ENCODE results near the gene MRPS9. TPM values are rescaled to one million over a fixed set of nuclear protein-coding genes. Genes with fewer than 3 reads are reported as not detected.

The MRPS9 gene
- total and polyA plus RNA-seq, 2 donors = 31.6 to 40.6 TPM

DNA sequence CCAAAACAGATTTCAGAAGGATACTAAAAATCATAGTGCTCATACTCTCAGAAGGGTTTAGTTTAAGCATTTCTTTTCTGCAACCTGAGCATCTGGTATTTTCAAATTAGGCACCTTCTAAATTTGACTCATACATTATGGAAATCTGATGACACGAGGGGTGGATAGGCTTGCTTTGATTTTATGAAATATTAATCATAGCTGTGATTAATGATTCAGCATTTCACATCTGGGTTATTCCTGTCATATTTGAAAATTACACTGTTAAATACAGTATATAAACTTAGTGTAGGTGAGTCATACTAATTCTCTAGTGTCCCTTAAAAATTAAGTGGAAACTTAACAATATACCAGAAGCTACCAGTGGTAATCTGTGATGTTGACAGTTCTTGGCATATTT lies 47.7 kb downstream of the MRPS9 start:
- Histone ChIP-seq H3K9me3 (ENCODE audit: control insufficient read depth in 2 of 2, insufficient read depth in 1 of 2, low read length in 1 of 2) (no peaks in the 10 kb centered on the region), H3K4me1 (ENCODE audit: control insufficient read depth in 2 of 2, insufficient read depth in 2 of 2, low read length in 2 of 2) (no peaks in the 10 kb centered on the region), H3K27me3 (ENCODE audit: control insufficient read depth in 2 of 2, insufficient read depth in 1 of 2, low read length in 1 of 2) (no peaks in the 10 kb centered on the region), H3K4me3 (ENCODE audit: low read length in 2 of 2) (no peak overlapping the region), H3K36me3 (ENCODE audit: control insufficient read depth in 2 of 2, insufficient read depth in 2 of 2, low read length in 1 of 2) (peaks cover 0 to 3% of the 10 kb centered on the region in 2 donors), H3K27ac (ENCODE audit: low read depth in 1 of 2, low read length in 1 of 2) (no peak overlapping the region)
- 91% methylated on average over 1 of the region's 1 CpG for WGBS
- DNase-seq (ENCODE audit: low read depth in 6 of 9, low spot score in 9 of 9) = no peak

DNA sequence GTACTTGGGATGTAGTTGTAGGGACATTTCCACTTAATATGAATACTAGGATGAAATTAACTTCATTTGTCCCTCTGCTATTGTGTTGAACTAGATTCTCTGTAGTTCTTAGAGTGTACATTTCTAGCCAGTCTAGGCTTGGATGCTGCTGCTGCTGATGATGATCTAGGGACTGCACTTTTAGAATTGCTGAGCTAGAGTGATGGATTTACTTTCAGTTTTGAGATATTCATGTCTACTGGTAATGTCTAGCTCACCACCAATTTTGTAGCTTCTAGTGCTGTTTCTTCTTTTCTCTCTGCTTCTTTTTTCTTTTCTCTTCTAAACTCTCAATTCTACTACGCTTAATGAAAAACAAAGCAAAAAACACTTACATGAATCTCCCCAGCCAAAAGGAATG lies 49.4 kb downstream of the MRPS9 start:
- no peaks in the 10 kb centered on the region for H3K9me3 ChIP-seq (ENCODE audit: control insufficient read depth in 2 of 2, insufficient read depth in 1 of 2, low read length in 1 of 2)
- no peak overlapping the region for H3K27ac ChIP-seq (ENCODE audit: low read depth in 1 of 2, low read length in 1 of 2)

DNA sequence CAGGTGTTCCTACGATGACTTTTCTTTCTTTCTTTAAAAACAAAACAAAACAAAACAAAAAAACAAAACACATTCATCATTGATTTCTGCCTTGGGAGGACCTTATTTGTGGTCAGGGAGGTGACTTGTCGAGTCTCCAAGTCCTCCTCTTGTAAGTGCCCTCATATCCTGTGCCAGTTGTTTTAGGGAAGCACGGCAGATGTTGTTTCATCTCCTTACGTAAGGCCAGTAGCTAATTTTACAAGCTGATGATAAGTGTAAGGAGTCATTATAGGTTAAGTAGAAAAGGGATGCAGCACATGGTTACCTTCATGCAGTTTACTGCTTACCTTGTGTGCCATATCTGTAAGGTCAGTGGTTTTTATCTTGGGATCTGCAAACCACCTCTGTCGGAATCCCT lies 52.2 kb downstream of the MRPS9 start:
- WGBS = 99% methylated on average over 5 of the region's 5 CpGs
- no peak overlapping the region for H3K27ac ChIP-seq (ENCODE audit: low read depth in 1 of 2, low read length in 1 of 2)
- H3K9me3 ChIP-seq (ENCODE audit: control insufficient read depth in 2 of 2, insufficient read depth in 1 of 2, low read length in 1 of 2) = no peaks in the 10 kb centered on the region
- DNase-seq (ENCODE audit: low read depth in 6 of 9, low spot score in 9 of 9) = no peak
- no peak overlapping the region for H3K4me3 ChIP-seq (ENCODE audit: low read length in 2 of 2)
- no peaks in the 10 kb centered on the region for H3K27me3 ChIP-seq (ENCODE audit: control insufficient read depth in 2 of 2, insufficient read depth in 1 of 2, low read length in 1 of 2)
- no peaks in the 10 kb centered on the region for H3K4me1 ChIP-seq (ENCODE audit: control insufficient read depth in 2 of 2, insufficient read depth in 2 of 2, low read length in 2 of 2)
- peaks cover 0 to 3% of the 10 kb centered on the region in 2 donors for H3K36me3 ChIP-seq (ENCODE audit: control insufficient read depth in 2 of 2, insufficient read depth in 2 of 2, low read length in 1 of 2)

More for the DNA sequence above, 49.4 kb downstream of the MRPS9 start:
- no peak overlapping the region for H3K4me3 ChIP-seq (ENCODE audit: low read length in 2 of 2)
- H3K36me3 ChIP-seq (ENCODE audit: control insufficient read depth in 2 of 2, insufficient read depth in 2 of 2, low read length in 1 of 2) = no peaks in the 10 kb centered on the region
- 96% methylated on average over 1 of the region's 1 CpG for WGBS
- H3K27me3 ChIP-seq (ENCODE audit: control insufficient read depth in 2 of 2, insufficient read depth in 1 of 2, low read length in 1 of 2) = no peaks in the 10 kb centered on the region
- DNase-seq (ENCODE audit: low read depth in 6 of 9, low spot score in 9 of 9) = no peak
- H3K4me1 ChIP-seq (ENCODE audit: control insufficient read depth in 2 of 2, insufficient read depth in 2 of 2, low read length in 2 of 2) = no peaks in the 10 kb centered on the region

DNA sequence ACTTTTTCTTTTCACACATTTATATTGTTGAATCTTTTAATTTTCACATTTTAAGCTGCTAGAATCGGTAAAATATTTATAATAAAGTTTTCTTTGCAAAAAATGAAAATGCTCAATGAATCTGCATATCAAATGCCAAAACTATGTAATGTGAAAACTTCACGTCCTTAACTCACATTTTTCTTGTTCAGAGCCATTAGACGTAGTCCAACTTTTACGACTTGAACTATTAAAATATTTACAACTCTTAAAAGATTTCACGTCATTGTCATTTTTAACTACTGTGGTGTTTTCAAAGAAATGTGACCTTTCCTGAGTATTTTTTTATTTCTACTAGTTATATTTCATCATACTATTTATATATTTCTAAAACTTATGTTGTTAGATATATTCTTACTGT lies 54.9 kb downstream of the MRPS9 start:
- H3K36me3 ChIP-seq (ENCODE audit: control insufficient read depth in 2 of 2, insufficient read depth in 2 of 2, low read length in 1 of 2) = peaks cover 4 to 10% of the 10 kb centered on the region in 2 donors
- H3K4me3 ChIP-seq (ENCODE audit: low read length in 2 of 2) = no peak overlapping the region
- no peak overlapping the region for H3K27ac ChIP-seq (ENCODE audit: low read depth in 1 of 2, low read length in 1 of 2)
- no peaks in the 10 kb centered on the region for H3K9me3 ChIP-seq (ENCODE audit: control insufficient read depth in 2 of 2, insufficient read depth in 1 of 2, low read length in 1 of 2)
- no peaks in the 10 kb centered on the region for H3K27me3 ChIP-seq (ENCODE audit: control insufficient read depth in 2 of 2, insufficient read depth in 1 of 2, low read length in 1 of 2)
- DNase-seq (ENCODE audit: low read depth in 6 of 9, low spot score in 9 of 9) = no peak
- H3K4me1 ChIP-seq (ENCODE audit: control insufficient read depth in 2 of 2, insufficient read depth in 2 of 2, low read length in 2 of 2) = no peaks in the 10 kb centered on the region
- 98% methylated on average over 5 of the region's 5 CpGs for WGBS

DNA sequence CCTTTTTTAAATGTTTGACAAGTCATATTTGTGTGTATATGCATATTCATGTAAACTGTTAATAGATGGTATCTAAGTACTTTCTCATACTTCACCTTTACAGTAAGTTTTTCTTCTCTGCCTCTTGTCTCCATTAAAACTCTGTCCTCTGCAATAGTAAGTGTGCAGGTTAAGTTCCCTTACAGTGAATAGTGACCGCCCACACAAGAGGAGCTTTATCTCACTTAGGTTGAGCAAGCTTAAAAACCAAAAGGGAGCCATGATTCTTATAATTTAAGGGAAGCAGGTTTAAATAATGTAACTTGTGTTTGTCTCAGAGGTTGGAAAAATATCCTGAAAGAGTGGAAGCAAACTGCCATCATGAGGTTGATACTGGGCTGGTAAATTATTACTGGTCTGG lies 61.3 kb downstream of the MRPS9 start:
- Histone ChIP-seq H3K4me3 (ENCODE audit: low read length in 2 of 2) (no peak overlapping the region), H3K27ac (ENCODE audit: low read depth in 1 of 2, low read length in 1 of 2) (no peak overlapping the region), H3K27me3 (ENCODE audit: control insufficient read depth in 2 of 2, insufficient read depth in 1 of 2, low read length in 1 of 2) (no peaks in the 10 kb centered on the region), H3K9me3 (ENCODE audit: control insufficient read depth in 2 of 2, insufficient read depth in 1 of 2, low read length in 1 of 2) (no peaks in the 10 kb centered on the region), H3K4me1 (ENCODE audit: control insufficient read depth in 2 of 2, insufficient read depth in 2 of 2, low read length in 2 of 2) (no peaks in the 10 kb centered on the region), H3K36me3 (ENCODE audit: control insufficient read depth in 2 of 2, insufficient read depth in 2 of 2, low read length in 1 of 2) (peaks cover 19 to 31% of the 10 kb centered on the region in 2 donors)
- WGBS = 100% methylated on average over 1 of the region's 1 CpG
- DNase-seq (ENCODE audit: low read depth in 6 of 9, low spot score in 9 of 9) = no peak

DNA sequence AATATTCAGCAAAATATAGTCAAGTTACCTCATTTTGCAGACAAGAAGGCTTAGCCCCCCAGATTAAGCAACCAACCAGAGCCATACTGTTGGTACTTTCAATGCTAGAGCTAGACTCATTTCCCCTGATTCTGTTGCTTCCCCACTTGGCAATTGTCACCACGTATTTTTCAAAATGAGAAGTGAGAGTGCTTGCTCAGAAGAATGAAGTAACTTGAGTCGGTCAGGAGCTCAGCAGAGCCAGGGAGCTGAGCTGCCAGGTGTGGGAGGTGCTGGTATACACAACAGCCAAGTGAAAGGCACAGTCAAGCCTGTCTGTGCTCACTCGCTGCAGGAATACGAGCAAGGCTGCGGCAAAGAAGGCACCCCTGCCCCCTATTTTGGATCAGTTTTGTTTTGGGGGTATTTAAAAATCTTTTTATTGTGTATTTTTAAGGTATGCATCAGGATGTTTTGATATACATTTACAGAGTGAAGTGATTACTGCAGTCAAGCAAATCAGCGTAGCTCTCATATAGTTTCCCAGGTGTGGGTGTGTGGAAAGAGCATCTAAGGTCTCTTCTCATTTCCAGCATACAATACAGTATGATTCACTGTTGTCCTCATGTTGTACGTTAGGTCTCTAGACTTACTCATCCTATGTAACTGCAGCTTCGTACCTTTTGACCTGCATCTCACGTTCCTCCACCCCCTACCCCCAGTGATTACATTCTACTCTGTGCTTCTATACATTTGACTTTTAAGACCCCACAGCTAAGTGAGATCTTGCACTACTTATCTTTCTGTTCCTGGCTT lies 62.4 kb downstream of the MRPS9 start:
- Histone ChIP-seq H3K27ac (ENCODE audit: low read depth in 1 of 2, low read length in 1 of 2) (no peak overlapping the region), H3K4me1 (ENCODE audit: control insufficient read depth in 2 of 2, insufficient read depth in 2 of 2, low read length in 2 of 2) (no peaks in the 10 kb centered on the region), H3K4me3 (ENCODE audit: low read length in 2 of 2) (no peak overlapping the region), H3K9me3 (ENCODE audit: control insufficient read depth in 2 of 2, insufficient read depth in 1 of 2, low read length in 1 of 2) (no peaks in the 10 kb centered on the region), H3K36me3 (ENCODE audit: control insufficient read depth in 2 of 2, insufficient read depth in 2 of 2, low read length in 1 of 2) (peaks cover 19 to 28% of the 10 kb centered on the region in 2 donors), H3K27me3 (ENCODE audit: control insufficient read depth in 2 of 2, insufficient read depth in 1 of 2, low read length in 1 of 2) (no peaks in the 10 kb centered on the region)
- 95% methylated on average over 9 of the region's 9 CpGs for WGBS
- peak in 1 of 9 donors; percentile 25 for DNase-seq (ENCODE audit: low read depth in 6 of 9, low spot score in 9 of 9)

DNA sequence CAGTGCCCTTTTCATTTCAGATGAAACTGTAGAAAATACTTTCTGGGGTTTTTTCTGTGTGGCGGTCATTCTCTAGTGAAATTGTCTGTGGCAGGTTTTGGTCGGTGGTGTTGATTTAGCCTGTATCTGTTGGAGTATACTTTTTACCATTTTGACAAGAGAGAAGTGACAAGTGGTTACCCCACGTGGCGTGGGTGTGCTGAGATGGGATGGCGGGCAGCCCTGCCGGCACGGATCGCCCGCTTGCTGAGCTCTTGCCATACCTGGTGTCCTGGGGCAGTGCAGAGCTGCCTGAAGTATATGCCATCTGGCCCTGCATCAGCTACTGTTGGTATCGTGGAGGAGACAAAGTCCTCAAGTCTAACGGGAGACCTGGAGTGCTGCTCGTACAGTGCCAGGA lies 64.1 kb downstream of the MRPS9 start:
- H3K4me3 ChIP-seq (ENCODE audit: low read length in 2 of 2) = no peak overlapping the region
- H3K4me1 ChIP-seq (ENCODE audit: control insufficient read depth in 2 of 2, insufficient read depth in 2 of 2, low read length in 2 of 2) = no peaks in the 10 kb centered on the region
- DNase-seq (ENCODE audit: low read depth in 6 of 9, low spot score in 9 of 9) = no peak
- H3K9me3 ChIP-seq (ENCODE audit: control insufficient read depth in 2 of 2, insufficient read depth in 1 of 2, low read length in 1 of 2) = no peaks in the 10 kb centered on the region
- peaks cover 18 to 27% of the 10 kb centered on the region in 2 donors for H3K36me3 ChIP-seq (ENCODE audit: control insufficient read depth in 2 of 2, insufficient read depth in 2 of 2, low read length in 1 of 2)
- 97% methylated on average over 12 of the region's 12 CpGs for WGBS
- H3K27ac ChIP-seq (ENCODE audit: low read depth in 1 of 2, low read length in 1 of 2) = no peak overlapping the region
- H3K27me3 ChIP-seq (ENCODE audit: control insufficient read depth in 2 of 2, insufficient read depth in 1 of 2, low read length in 1 of 2) = no peaks in the 10 kb centered on the region

DNA sequence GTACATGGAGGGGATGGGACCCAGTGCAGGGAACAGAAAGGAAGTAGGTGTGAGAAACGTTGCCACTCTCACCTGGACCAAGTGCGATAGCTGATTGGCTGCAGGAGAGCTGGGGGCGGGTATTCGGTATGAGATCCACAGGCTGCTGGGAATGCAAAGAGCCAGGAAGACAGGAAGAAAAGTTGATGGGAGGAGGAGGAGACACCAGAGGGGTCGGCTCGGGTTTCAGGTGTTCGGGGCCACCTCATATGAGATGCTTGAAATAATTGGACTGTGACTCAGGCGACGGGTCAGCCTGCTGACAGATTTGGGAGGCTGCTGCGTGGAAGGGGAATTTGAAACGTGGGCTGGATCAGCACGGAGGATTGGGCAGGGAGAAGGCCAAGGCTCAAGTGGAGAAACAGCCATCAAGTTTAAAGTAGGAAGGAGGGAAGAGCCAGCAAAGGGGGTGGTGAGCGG lies 65.1 kb downstream of the MRPS9 start:
- Histone ChIP-seq H3K9me3 (ENCODE audit: control insufficient read depth in 2 of 2, insufficient read depth in 1 of 2, low read length in 1 of 2) (no peaks in the 10 kb centered on the region), H3K27me3 (ENCODE audit: control insufficient read depth in 2 of 2, insufficient read depth in 1 of 2, low read length in 1 of 2) (no peaks in the 10 kb centered on the region), H3K36me3 (ENCODE audit: control insufficient read depth in 2 of 2, insufficient read depth in 2 of 2, low read length in 1 of 2) (peaks cover 12 to 19% of the 10 kb centered on the region in 2 donors), H3K27ac (ENCODE audit: low read depth in 1 of 2, low read length in 1 of 2) (no peak overlapping the region), H3K4me1 (ENCODE audit: control insufficient read depth in 2 of 2, insufficient read depth in 2 of 2, low read length in 2 of 2) (no peaks in the 10 kb centered on the region), H3K4me3 (ENCODE audit: low read length in 2 of 2) (no peak overlapping the region)
- no peak for DNase-seq (ENCODE audit: low read depth in 6 of 9, low spot score in 9 of 9)
- 91% methylated on average over 13 of the region's 13 CpGs for WGBS

DNA sequence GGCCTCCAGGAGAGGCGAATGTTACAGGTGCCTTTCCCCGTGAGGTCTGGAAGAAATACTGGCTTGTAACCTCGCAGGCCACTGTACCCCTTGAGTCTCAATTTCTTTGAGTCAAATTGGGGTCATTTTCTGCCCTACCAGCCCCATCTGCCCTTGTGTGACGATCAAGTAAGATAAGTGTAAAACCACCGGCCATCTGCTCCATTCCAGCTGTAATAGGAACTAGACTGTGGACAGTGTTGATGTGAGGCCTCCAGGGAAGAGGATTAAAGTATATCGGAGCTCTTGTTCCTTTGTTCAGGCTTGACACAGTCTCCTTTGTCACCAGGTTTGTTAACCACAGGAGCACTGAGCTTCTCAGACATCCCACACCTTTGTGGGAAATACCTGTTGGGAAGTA lies 65.6 kb downstream of the MRPS9 start:
- Histone ChIP-seq H3K36me3 (ENCODE audit: control insufficient read depth in 2 of 2, insufficient read depth in 2 of 2, low read length in 1 of 2) (peaks cover 11 to 16% of the 10 kb centered on the region in 2 donors), H3K27ac (ENCODE audit: low read depth in 1 of 2, low read length in 1 of 2) (no peak overlapping the region), H3K27me3 (ENCODE audit: control insufficient read depth in 2 of 2, insufficient read depth in 1 of 2, low read length in 1 of 2) (no peaks in the 10 kb centered on the region), H3K4me1 (ENCODE audit: control insufficient read depth in 2 of 2, insufficient read depth in 2 of 2, low read length in 2 of 2) (no peaks in the 10 kb centered on the region), H3K4me3 (ENCODE audit: low read length in 2 of 2) (no peak overlapping the region), H3K9me3 (ENCODE audit: control insufficient read depth in 2 of 2, insufficient read depth in 1 of 2, low read length in 1 of 2) (no peaks in the 10 kb centered on the region)
- DNase-seq (ENCODE audit: low read depth in 6 of 9, low spot score in 9 of 9) = no peak
- whole genome bisulfite sequencing = 97% methylated on average over 6 of the region's 6 CpGs
